HG03135 (cell line): ENCODE measurements around the gene TP53.
"Not testable (repeated sequence)": the region's sequence is repeated elsewhere in the genome, so short reads cannot be mapped to it uniquely, and the experiment has no call there.

ENCODE experiments used
- ATAC-seq: cut with Tn5 transposase; IDR thresholded peaks from one replicate; pipeline ENCODE4 v1.9.1; 2021; ENCODE audit warnings: mild to moderate bottlenecking, moderate library complexity; ENCODE audit not compliant: unreplicated experiment

The TP53 gene

GRCh38 chr17:7632492-7632894, 54.8 kb downstream of the TP53 start:
- ATAC-seq, result no peak

GRCh38 chr17:7631398-7632380, 55.6 kb downstream of the TP53 start:
- ATAC-seq, result no peak

GRCh38 chr17:7629939-7630571, 57.2 kb downstream of the TP53 start, which contains the start of gene SHBG:
Gene SHBG (plus strand): TSS chr17:7630135. CDS start chr17:7630173, 38 bp downstream.
- no peak for ATAC-seq

DNA sequence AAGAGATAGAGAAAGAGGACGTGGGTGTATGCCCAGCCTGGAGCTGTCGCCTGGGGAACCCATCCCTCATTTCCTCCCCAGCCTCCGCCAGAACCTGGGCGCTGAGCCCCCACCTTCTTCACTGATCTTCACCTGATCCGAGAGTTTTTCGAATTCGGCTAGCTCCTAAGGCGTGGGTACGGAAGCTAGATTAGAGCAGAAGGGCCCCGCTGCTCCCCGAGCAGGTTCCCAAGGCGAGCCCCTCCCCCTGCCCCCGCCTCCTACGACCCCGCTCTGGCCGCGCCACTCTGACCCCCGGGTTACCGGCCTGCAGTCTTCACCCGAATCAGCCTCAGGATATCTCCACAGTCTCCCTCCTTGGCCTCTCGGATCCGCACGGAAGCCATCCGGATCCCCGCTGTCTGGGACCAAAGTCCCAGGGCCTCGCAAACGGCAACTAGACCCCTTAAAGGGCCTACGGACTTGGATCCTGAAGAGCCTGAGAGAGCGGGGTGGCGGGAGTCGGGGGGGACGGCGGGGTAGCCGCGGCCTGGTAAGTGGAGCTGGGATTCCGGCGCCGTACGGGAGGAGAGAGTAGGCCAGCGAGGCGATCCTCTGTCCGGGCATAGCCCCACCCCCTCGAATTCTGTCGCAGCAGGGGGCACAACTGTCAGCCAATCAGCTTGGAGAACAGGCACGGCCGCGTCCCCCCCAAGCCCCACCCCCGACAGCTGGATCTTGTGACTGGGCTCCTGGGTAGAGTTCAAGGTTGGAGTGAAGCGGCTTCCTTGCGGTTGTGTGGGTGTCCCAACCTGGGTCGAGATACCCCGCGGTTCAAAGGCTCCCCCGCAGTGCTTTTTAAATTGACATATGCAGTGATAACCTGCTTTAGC, 59.8 kb downstream of the TP53 start, which contains the start of gene SAT2:
SAT2 (minus strand) TSS at position 572 of the 872 bp plus-strand sequence; CDS start at position 386, 186 bp downstream.
- ATAC-seq, result peak; percentile 63

GRCh38 chr17:7626956-7627249, 60.4 kb downstream of the TP53 start:
- ATAC-seq, result no peak

DNA sequence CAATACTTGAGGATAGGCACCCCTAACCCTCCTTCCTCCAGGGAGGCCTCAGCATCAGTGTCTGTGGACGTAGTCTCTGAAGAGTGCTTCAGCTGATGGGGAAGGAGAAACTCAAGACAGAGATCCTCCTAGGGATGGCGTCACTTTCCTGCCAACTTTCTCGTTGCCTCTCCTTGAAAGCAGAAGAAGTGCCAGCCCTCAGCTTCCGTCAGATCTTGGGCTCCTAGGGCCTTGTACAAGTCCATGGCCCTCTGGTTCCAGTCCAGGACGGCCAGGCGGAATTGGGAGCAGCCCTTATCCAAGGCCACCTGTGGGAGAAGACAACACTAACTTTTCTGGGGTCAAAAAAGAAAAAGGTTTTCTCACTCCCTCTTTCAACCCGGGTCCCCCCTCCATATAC, 61.0 kb downstream of the TP53 start:
- ATAC-seq, result no peak

- ATAC-seq, result not testable (repeated sequence)
Observed at GRCh38 chr17:7625749-7626148, 61.5 kb downstream of the TP53 start.

- no peak for ATAC-seq
Observed at GRCh38 chr17:7623661-7624060, 63.6 kb downstream of the TP53 start.

- ATAC-seq, result no peak
Observed at GRCh38 chr17:7620835-7621234, 66.5 kb downstream of the TP53 start.

- no peak for ATAC-seq
Observed at GRCh38 chr17:7618608-7619007, 68.7 kb downstream of the TP53 start.
